ENCODE measurements around the gene ARSB. TPM values are rescaled to one million over a fixed set of nuclear protein-coding genes. Genes with fewer than 3 reads are reported as not detected.

The ARSB gene
- total RNA-seq, 1 donor from 2014 or later, result 19.3 TPM

- Mint-ChIP-seq H3K27me3 (ENCODE audit: unreplicated experiment) (peaks cover 2% of the 10 kb centered on the region), H3K4me3 (ENCODE audit: unreplicated experiment) (no peak overlapping the region), H3K4me1 (ENCODE audit: unreplicated experiment) (peaks cover 14% of the 10 kb centered on the region), H3K9me3 (ENCODE audit: unreplicated experiment) (no peaks in the 10 kb centered on the region), H3K27ac (ENCODE audit: unreplicated experiment) (no peak overlapping the region), H3K36me3 (ENCODE audit: low read depth, unreplicated experiment) (no peaks in the 10 kb centered on the region)
- no peak for DNase-seq (ENCODE audit: low spot score)
- TF ChIP-seq CTCF (IDR thresholded peaks at IDR 0.05; ENCODE audit: unreplicated experiment), result no peak
Measured at GRCh38 chr5:78922879-78923621, 62.1 kb downstream of the ARSB start.

GRCh38 chr5:78920604-78921003, 64.5 kb downstream of the ARSB start:
- peaks cover 6% of the 10 kb centered on the region for H3K4me1 Mint-ChIP-seq (ENCODE audit: unreplicated experiment)
- no peaks in the 10 kb centered on the region for H3K27me3 Mint-ChIP-seq (ENCODE audit: unreplicated experiment)
- H3K4me3 Mint-ChIP-seq (ENCODE audit: unreplicated experiment), result no peak overlapping the region
- TF ChIP-seq CTCF (IDR thresholded peaks at IDR 0.05; ENCODE audit: unreplicated experiment), result no peak
- H3K27ac Mint-ChIP-seq (ENCODE audit: unreplicated experiment), result no peak overlapping the region
- H3K36me3 Mint-ChIP-seq (ENCODE audit: low read depth, unreplicated experiment), result no peaks in the 10 kb centered on the region
- no peaks in the 10 kb centered on the region for H3K9me3 Mint-ChIP-seq (ENCODE audit: unreplicated experiment)
- DNase-seq (ENCODE audit: low spot score), result no peak

- H3K36me3 Mint-ChIP-seq (ENCODE audit: low read depth, unreplicated experiment), result no peaks in the 10 kb centered on the region
- TF ChIP-seq CTCF (IDR thresholded peaks at IDR 0.05; ENCODE audit: unreplicated experiment), result no peak
- H3K27me3 Mint-ChIP-seq (ENCODE audit: unreplicated experiment), result no peaks in the 10 kb centered on the region
- no peak for DNase-seq (ENCODE audit: low spot score)
- H3K4me3 Mint-ChIP-seq (ENCODE audit: unreplicated experiment), result no peak overlapping the region
- H3K4me1 Mint-ChIP-seq (ENCODE audit: unreplicated experiment), result peaks cover 11% of the 10 kb centered on the region
- H3K9me3 Mint-ChIP-seq (ENCODE audit: unreplicated experiment), result no peaks in the 10 kb centered on the region
- H3K27ac Mint-ChIP-seq (ENCODE audit: unreplicated experiment), result no peak overlapping the region
Measured at GRCh38 chr5:78919796-78920195, 65.3 kb downstream of the ARSB start.

GRCh38 chr5:78916044-78916443, 69.1 kb downstream of the ARSB start:
- no peak for TF ChIP-seq CTCF (IDR thresholded peaks at IDR 0.05; ENCODE audit: unreplicated experiment)
- Mint-ChIP-seq H3K27ac (ENCODE audit: unreplicated experiment) (no peak overlapping the region), H3K4me1 (ENCODE audit: unreplicated experiment) (peaks cover 16% of the 10 kb centered on the region), H3K4me3 (ENCODE audit: unreplicated experiment) (no peak overlapping the region), H3K36me3 (ENCODE audit: low read depth, unreplicated experiment) (no peaks in the 10 kb centered on the region), H3K27me3 (ENCODE audit: unreplicated experiment) (no peaks in the 10 kb centered on the region), H3K9me3 (ENCODE audit: unreplicated experiment) (no peaks in the 10 kb centered on the region)
- no peak for DNase-seq (ENCODE audit: low spot score)

GRCh38 chr5:78915170-78915569, 69.9 kb downstream of the ARSB start:
- no peaks in the 10 kb centered on the region for H3K9me3 Mint-ChIP-seq (ENCODE audit: unreplicated experiment)
- no peak for TF ChIP-seq CTCF (IDR thresholded peaks at IDR 0.05; ENCODE audit: unreplicated experiment)
- no peak for DNase-seq (ENCODE audit: low spot score)
- H3K27me3 Mint-ChIP-seq (ENCODE audit: unreplicated experiment), result peaks cover under 1% of the 10 kb centered on the region
- H3K4me1 Mint-ChIP-seq (ENCODE audit: unreplicated experiment), result peaks cover 16% of the 10 kb centered on the region
- H3K4me3 Mint-ChIP-seq (ENCODE audit: unreplicated experiment), result no peak overlapping the region
- no peaks in the 10 kb centered on the region for H3K36me3 Mint-ChIP-seq (ENCODE audit: low read depth, unreplicated experiment)
- no peak overlapping the region for H3K27ac Mint-ChIP-seq (ENCODE audit: unreplicated experiment)
